H9 (cell line): Measurements from ENCODE around the gene GALNT13. TPM values are rescaled to one million over a fixed set of nuclear protein-coding genes. Genes with fewer than 3 reads are reported as not detected.

Experiments used
- DNase-seq: peaks from one replicate; pipeline ENCODE4 v3.0.0-alpha.2; 2017
- H2AFZ ChIP-seq: one replicate; pipeline ENCODE4 v1.6.1; 2013; ENCODE audit warnings: mild to moderate bottlenecking, low read length, control low read depth, moderate library complexity
- H2AK5ac ChIP-seq: 2 replicates; pipeline ENCODE4 v1.6.1; 2013; ENCODE audit warnings: low read length, control low read depth, mixed read lengths; ENCODE audit not compliant: insufficient read length
- H2BK120ac ChIP-seq: one replicate; pipeline ENCODE4 v1.6.1; 2013; ENCODE audit warnings: low read depth, mild to moderate bottlenecking, low read length, control low read depth, inconsistent platforms; ENCODE audit not compliant: poor library complexity, severe bottlenecking
- H2BK12ac ChIP-seq: 2 replicates; pipeline ENCODE4 v1.6.1; 2013; ENCODE audit warnings: low read length, control low read depth, mixed read lengths, low read depth; ENCODE audit not compliant: insufficient read length
- H2BK15ac ChIP-seq: 2 replicates; pipeline ENCODE4 v1.6.1; 2013; ENCODE audit warnings: low read depth, low read length, control low read depth
- H2BK20ac ChIP-seq: one replicate; pipeline ENCODE4 v1.6.1; 2013; ENCODE audit warnings: low read depth, mild to moderate bottlenecking, low read length, control low read depth, inconsistent platforms; ENCODE audit not compliant: poor library complexity, severe bottlenecking
- H2BK5ac ChIP-seq: 2 replicates; pipeline ENCODE4 v1.6.1; 2013; ENCODE audit warnings: low read length, control low read depth, mixed read lengths; ENCODE audit not compliant: insufficient read length
- H3K14ac ChIP-seq: 2 replicates; pipeline ENCODE4 v1.6.1; 2013; ENCODE audit warnings: low read length, control low read depth; ENCODE audit not compliant: insufficient read depth
- H3K18ac ChIP-seq: 2 replicates; pipeline ENCODE4 v1.6.1; 2013; ENCODE audit warnings: low read depth, mild to moderate bottlenecking, mixed read lengths, low read length, control low read depth; ENCODE audit not compliant: insufficient read length
- H3K23ac ChIP-seq: 2 replicates; pipeline ENCODE4 v1.6.1; 2013; ENCODE audit warnings: low read length, control low read depth, mixed read lengths, low read depth; ENCODE audit not compliant: insufficient read length
- H3K23me2 ChIP-seq: 2 replicates; pipeline ENCODE4 v1.6.1; 2013; ENCODE audit warnings: low read depth, mild to moderate bottlenecking, mixed read lengths, low read length, control low read depth; ENCODE audit not compliant: insufficient read length, poor library complexity, severe bottlenecking
- H3K27ac ChIP-seq: 2 replicates; pipeline ENCODE4 v1.5.1; 2013; ENCODE audit warnings: low read length, control low read depth, mixed read lengths, low read depth; ENCODE audit not compliant: insufficient read length
- H3K27me3 ChIP-seq: 2 replicates; pipeline ENCODE4 v1.6.1; 2013; ENCODE audit warnings: low read length, control low read depth, inconsistent platforms; ENCODE audit not compliant: insufficient read depth
- H3K4ac ChIP-seq: 2 replicates; pipeline ENCODE4 v1.6.1; 2013; ENCODE audit warnings: low read depth, mild to moderate bottlenecking, control low read depth, inconsistent platforms, low read length, moderate library complexity
- H3K4me1 ChIP-seq: 2 replicates; pipeline ENCODE4 v1.6.1; 2013; ENCODE audit warnings: low read length, control low read depth, inconsistent platforms; ENCODE audit not compliant: insufficient read depth
- H3K4me2 ChIP-seq: 2 replicates; pipeline ENCODE4 v1.6.1; 2013; ENCODE audit warnings: low read length, control low read depth, mixed read lengths; ENCODE audit not compliant: insufficient read length, insufficient read depth
- H3K56ac ChIP-seq: 2 replicates; pipeline ENCODE4 v1.6.1; 2013; ENCODE audit warnings: low read depth, mild to moderate bottlenecking, mixed read lengths, low read length, control low read depth; ENCODE audit not compliant: insufficient read length
- H3K79me1 ChIP-seq: 2 replicates; pipeline ENCODE4 v1.6.1; 2013; ENCODE audit warnings: low read depth, mild to moderate bottlenecking, moderate library complexity, low read length, control low read depth, inconsistent platforms; ENCODE audit not compliant: insufficient read depth, poor library complexity, severe bottlenecking
- H3K79me2 ChIP-seq: 2 replicates; pipeline ENCODE4 v1.6.1; 2013; ENCODE audit warnings: low read length, control low read depth, inconsistent platforms; ENCODE audit not compliant: insufficient read depth
- H3K9ac ChIP-seq: 2 replicates; pipeline ENCODE4 v1.6.1; 2013; ENCODE audit warnings: low read length, control low read depth, mixed read lengths; ENCODE audit not compliant: insufficient read length; ENCODE audit errors: extremely low read depth
- H3K9me3 ChIP-seq: one replicate; pipeline ENCODE4 v1.6.1; 2013; ENCODE audit warnings: low read depth, low read length, inconsistent platforms; ENCODE audit not compliant: control insufficient read depth
- H3T11ph ChIP-seq: one replicate; pipeline ENCODE4 v1.6.1; 2013; ENCODE audit warnings: mild to moderate bottlenecking, low read length, control low read depth, inconsistent platforms
- H4K20me1 ChIP-seq: one replicate; pipeline ENCODE4 v1.6.1; 2013; ENCODE audit not compliant: control insufficient read depth, insufficient read length, insufficient read depth
- H4K5ac ChIP-seq: 2 replicates; pipeline ENCODE4 v1.6.1; 2013; ENCODE audit warnings: low read depth, mild to moderate bottlenecking, mixed read lengths, low read length, control low read depth; ENCODE audit not compliant: insufficient read length
- H4K8ac ChIP-seq: replicated peaks from 2 replicates; pipeline ENCODE4 v1.6.1; 2013; ENCODE audit warnings: low read length, control low read depth, mixed read lengths, low read depth; ENCODE audit not compliant: insufficient read length
- H4K91ac ChIP-seq: 2 replicates; pipeline ENCODE4 v1.6.1; 2013; ENCODE audit warnings: low read depth, mild to moderate bottlenecking, moderate library complexity, mixed read lengths, low read length, control low read depth; ENCODE audit not compliant: insufficient read length
- H3K27ac Mint-ChIP-seq, 3 experiments: 2 replicates in 2 of 3; 3 replicates in 1 of 3; pipeline ENCODE4 v1.8.0; 2020 to 2021; ENCODE audit warnings: mixed read lengths in 3 of 3, mild to moderate bottlenecking in 1 of 3, moderate library complexity in 1 of 3
- H3K27me3 Mint-ChIP-seq: 2 replicates; pipeline ENCODE4 v1.8.0; 2021; ENCODE audit warnings: low read depth, mild to moderate bottlenecking, moderate library complexity, mixed read lengths
- H3K36me3 Mint-ChIP-seq, 3 experiments: 2 replicates in 2 of 3; 3 replicates in 1 of 3; pipeline ENCODE4 v1.8.0; 2020 to 2021; ENCODE audit warnings: low read depth in 3 of 3, mixed read lengths in 3 of 3; ENCODE audit not compliant: insufficient read depth in 1 of 3
- H3K4me1 Mint-ChIP-seq, 2 experiments: 2 replicates each; pipeline ENCODE4 v1.8.0; 2020; ENCODE audit warnings: mixed read lengths in 2 of 2
- H3K4me3 Mint-ChIP-seq, 2 experiments: 2 replicates in 1 of 2; 3 replicates in 1 of 2; pipeline ENCODE4 v1.8.0; 2020 to 2021; ENCODE audit warnings: mild to moderate bottlenecking in 2 of 2, mixed read lengths in 2 of 2, moderate library complexity in 1 of 2
- H3K9me3 Mint-ChIP-seq, 2 experiments: 2 replicates in 1 of 2; 3 replicates in 1 of 2; pipeline ENCODE4 v1.8.0; 2020; ENCODE audit warnings: mild to moderate bottlenecking in 2 of 2, mixed read lengths in 2 of 2, moderate library complexity in 1 of 2
- WGBS: extraction: QIAGEN DNeasy Blood & Tissue Kit; methylation state at CpG from one replicate; pipeline ENCODE4 v1.1.7; 2013; ENCODE audit warnings: missing lambda C conversion rate, low lambda C conversion rate, mixed read lengths; ENCODE audit not compliant: insufficient read length; ENCODE audit errors: extremely low coverage; 5-methylcytosine and 5-hydroxymethylcytosine counted together
- total RNA-seq: library from RNA; stranded (reverse); gene quantifications from 2 replicates; pipeline ENCODE4 v1.2.1, GENCODE V29; 2021
- TF ChIP-seq, protein P1 (sequence below): fragments of 200-600 bp; sonication (generic); conservative IDR thresholded peaks from 3 replicates; pipeline ENCODE4 v1.8.0; 2021; ENCODE audit warnings: antibody characterized with exemption, mild to moderate bottlenecking

Gene GALNT13
- total RNA-seq, 1 experiment from 2014 or later, result 6.6 TPM

DNA sequence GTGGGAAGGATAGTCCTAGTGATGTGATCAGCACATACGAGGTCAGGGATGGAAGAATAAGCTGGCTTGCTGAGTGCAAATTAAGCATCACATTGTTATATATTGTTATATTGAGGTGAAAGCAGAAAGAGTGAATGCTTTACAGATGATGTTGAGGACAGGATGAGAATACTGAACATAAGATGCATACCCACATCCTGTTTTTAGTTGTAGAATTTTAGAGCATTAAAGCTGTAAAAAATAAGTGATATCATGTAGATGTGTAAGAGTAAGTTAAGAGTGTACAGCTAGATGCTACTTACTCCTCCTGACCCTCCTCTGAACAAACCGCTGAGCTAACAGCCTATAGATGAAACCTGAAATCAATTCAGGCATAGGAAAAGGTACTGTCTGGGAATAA, 555.7 kb downstream of the GALNT13 start:
- H3K9ac ChIP-seq, result no peak overlapping the region
- H4K8ac ChIP-seq, result no peak overlapping the region
- H3K27me3 Mint-ChIP-seq, result no peaks in the 10 kb centered on the region
- H3K79me1 ChIP-seq, result no peaks in the 10 kb centered on the region
- H3K4me2 ChIP-seq, result no peak overlapping the region
- no peak overlapping the region for H4K5ac ChIP-seq
- no peak for DNase-seq
- no peak overlapping the region for H2BK120ac ChIP-seq
- no peak overlapping the region for H3K27ac ChIP-seq
- H3K79me2 ChIP-seq, result no peaks in the 10 kb centered on the region
- no peaks in the 10 kb centered on the region for H3K27me3 ChIP-seq
- no CpG with 5 or more reads among the region's 2 CpGs for WGBS
- no peak overlapping the region for H2BK12ac ChIP-seq
- H2AFZ ChIP-seq, result no peak overlapping the region
- TF ChIP-seq, protein P1, sequence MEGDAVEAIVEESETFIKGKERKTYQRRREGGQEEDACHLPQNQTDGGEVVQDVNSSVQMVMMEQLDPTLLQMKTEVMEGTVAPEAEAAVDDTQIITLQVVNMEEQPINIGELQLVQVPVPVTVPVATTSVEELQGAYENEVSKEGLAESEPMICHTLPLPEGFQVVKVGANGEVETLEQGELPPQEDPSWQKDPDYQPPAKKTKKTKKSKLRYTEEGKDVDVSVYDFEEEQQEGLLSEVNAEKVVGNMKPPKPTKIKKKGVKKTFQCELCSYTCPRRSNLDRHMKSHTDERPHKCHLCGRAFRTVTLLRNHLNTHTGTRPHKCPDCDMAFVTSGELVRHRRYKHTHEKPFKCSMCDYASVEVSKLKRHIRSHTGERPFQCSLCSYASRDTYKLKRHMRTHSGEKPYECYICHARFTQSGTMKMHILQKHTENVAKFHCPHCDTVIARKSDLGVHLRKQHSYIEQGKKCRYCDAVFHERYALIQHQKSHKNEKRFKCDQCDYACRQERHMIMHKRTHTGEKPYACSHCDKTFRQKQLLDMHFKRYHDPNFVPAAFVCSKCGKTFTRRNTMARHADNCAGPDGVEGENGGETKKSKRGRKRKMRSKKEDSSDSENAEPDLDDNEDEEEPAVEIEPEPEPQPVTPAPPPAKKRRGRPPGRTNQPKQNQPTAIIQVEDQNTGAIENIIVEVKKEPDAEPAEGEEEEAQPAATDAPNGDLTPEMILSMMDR, result no peak
- no peak overlapping the region for H4K91ac ChIP-seq
- no peaks in the 10 kb centered on the region for H4K20me1 ChIP-seq
- no peak overlapping the region for H3K27ac Mint-ChIP-seq
- no peak overlapping the region for H3K4ac ChIP-seq
- H3K23me2 ChIP-seq, result no peaks in the 10 kb centered on the region
- H3K4me1 Mint-ChIP-seq, result no peaks in the 10 kb centered on the region
- no peak overlapping the region for H2BK15ac ChIP-seq
- no peak overlapping the region for H3K56ac ChIP-seq
- H3K18ac ChIP-seq, result no peak overlapping the region
- H2BK5ac ChIP-seq, result no peak overlapping the region
- no peaks in the 10 kb centered on the region for H3K9me3 ChIP-seq
- peaks cover 0 to 4% (median 2%) of the 10 kb centered on the region in 3 experiments; a peak in 4 of 7 replicates for H3K36me3 Mint-ChIP-seq
- no peak overlapping the region for H3K14ac ChIP-seq
- no peaks in the 10 kb centered on the region for H3K4me1 ChIP-seq
- no peak overlapping the region for H3K23ac ChIP-seq
- no peak overlapping the region for H3T11ph ChIP-seq
- H3K4me3 Mint-ChIP-seq, result no peak overlapping the region
- H3K9me3 Mint-ChIP-seq, result peaks cover 0 to 6% of the 10 kb centered on the region in 2 experiments; a peak in 3 of 5 replicates
- H2AK5ac ChIP-seq, result no peak overlapping the region
- no peak overlapping the region for H2BK20ac ChIP-seq
